HepG2 (cell line): ENCODE data around the gene SEBOX. TPM values are rescaled to one million over a fixed set of nuclear protein-coding genes. Genes with fewer than 3 reads are reported as not detected.
A peak's percentile ranks its signal among the peaks of the same experiment; 100 is the strongest.

Source experiments
- ATAC-seq: fragments of 200-7000 bp; cut with Tn5 transposase; 3 replicates; pipeline ENCODE4 v1.9.1; 2020; ENCODE audit warnings: mild to moderate bottlenecking, moderate library complexity
- BruUV-seq: library from RNA; stranded (reverse); fragments of 400-500 nt; replicated peaks from 2 replicates; lab custom pipeline; 2021; lab: Mats Ljungman, UMichigan
- CTCF ChIA-PET: fragments of 300-600 bp; formaldehyde crosslinking; extraction: SDS; loops from one replicate; lab custom pipeline; 2021; ENCODE audit warnings: low total read pairs, inconsistent platforms, low intra/inter-chr PET ratio; lab: Yijun Ruan, JAX
- POLR2A ChIA-PET: fragments of 350-600 bp; sonication (Branson Sonifier 250); formaldehyde crosslinking; loops from one replicate; lab custom pipeline; 2020; ENCODE audit warnings: antibody characterized with exemption, inconsistent platforms; lab: Yijun Ruan, JAX
- DNase-seq: peaks from one replicate; pipeline ENCODE4 v3.0.0-alpha.2; 2015; ENCODE audit warnings: low spot score
- FAIRE-seq: peaks from 3 replicates; lab custom pipeline; 2011; peaks lifted over from hg19 to GRCh38; lab: Jason Lieb, UNC
- H2AFZ ChIP-seq: one replicate; pipeline ENCODE4 v1.6.1; 2011; ENCODE audit warnings: low read length, inconsistent platforms
- H3K27ac ChIP-seq: fragments of 300-600 bp; 3 replicates; pipeline ENCODE4 v1.8.0; 2011; ENCODE audit warnings: mixed run types, mild to moderate bottlenecking, mixed read lengths, low read length, inconsistent platforms; ENCODE audit not compliant: insufficient read depth; ENCODE audit errors: extremely low read length
- H3K27me3 ChIP-seq, 2 experiments: fragments of 200-600 bp in 1 of 2; 2 replicates in 1 of 2; 3 replicates in 1 of 2; pipeline versions ENCODE4 v1.6.0 to v1.8.0; 2011; ENCODE audit warnings: low read length in 2 of 2, mild to moderate bottlenecking in 2 of 2, moderate library complexity in 2 of 2, inconsistent platforms in 1 of 2; ENCODE audit not compliant: insufficient read depth in 2 of 2, control insufficient read depth in 1 of 2
- H3K36me3 ChIP-seq, 2 experiments: fragments of 200-600 bp in 1 of 2; replicated peaks in 1 of 2; 2 replicates in 1 of 2; 3 replicates in 1 of 2; pipeline versions ENCODE4 v1.5.1 to v1.8.0; 2011; ENCODE audit warnings: low read length in 2 of 2, inconsistent platforms in 1 of 2; ENCODE audit not compliant: insufficient read depth in 2 of 2, control insufficient read depth in 1 of 2
- H3K4me1 ChIP-seq: 2 replicates; pipeline ENCODE4 v1.5.1; 2012; ENCODE audit warnings: low read length, inconsistent platforms; ENCODE audit not compliant: insufficient read depth
- H3K4me2 ChIP-seq: 2 replicates; pipeline ENCODE4 v1.6.0; 2011; ENCODE audit warnings: low read depth, low read length, inconsistent platforms
- H3K4me3 ChIP-seq, 3 experiments: fragments of 200-600 bp in 1 of 3; sonication (generic), shearing (Covaris generic) in 1 of 3; replicated peaks in 1 of 3; 2 replicates each; pipeline ENCODE4 v1.5.1; 2011 to 2016; ENCODE audit warnings: low read length in 3 of 3, inconsistent platforms in 2 of 3, low read depth in 2 of 3, mild to moderate bottlenecking in 2 of 3, control low read depth in 1 of 3, mixed read lengths in 1 of 3; ENCODE audit not compliant: insufficient read depth in 1 of 3
- H3K79me2 ChIP-seq: one replicate; pipeline ENCODE4 v1.6.1; 2011; ENCODE audit warnings: low read length, inconsistent platforms; ENCODE audit not compliant: insufficient read depth
- H3K9ac ChIP-seq: 2 replicates; pipeline ENCODE4 v1.6.0; 2011; ENCODE audit warnings: mild to moderate bottlenecking, low read depth, low read length, inconsistent platforms; ENCODE audit not compliant: insufficient read depth
- H3K9me3 ChIP-seq: 2 replicates; pipeline ENCODE4 v1.5.1; 2012; ENCODE audit warnings: mild to moderate bottlenecking, low read length
- H4K20me1 ChIP-seq: 2 replicates; pipeline ENCODE4 v1.6.0; 2011; ENCODE audit warnings: inconsistent platforms, mild to moderate bottlenecking, low read length, moderate library complexity; ENCODE audit not compliant: insufficient read depth
- DPF2 ChIP-seq: sonication (generic); formaldehyde crosslinking; IDR thresholded peaks from 2 replicates; pipeline ENCODE4 v1.4.0; 2020; ENCODE audit warnings: mild to moderate bottlenecking, low read depth, missing genetic modification reagents, borderline replicate concordance
- FOXJ3 ChIP-seq: sonication (generic); formaldehyde crosslinking; IDR thresholded peaks from 2 replicates; pipeline ENCODE4 v1.4.0; 2020; ENCODE audit warnings: missing genetic modification reagents, mild to moderate bottlenecking, borderline replicate concordance
- HNRNPK ChIP-seq: fragments of 200-400 bp; formaldehyde crosslinking; IDR thresholded peaks from 2 replicates; pipeline ENCODE4 v1.6.1; 2018; ENCODE audit warnings: low read length, low read depth, moderate library complexity, mild to moderate bottlenecking; ENCODE audit not compliant: poor library complexity, severe bottlenecking
- NBN ChIP-seq: fragments of 450-650 bp; conservative IDR thresholded peaks from 2 replicates; pipeline ENCODE4 v1.6.1; 2017
- PAF1 ChIP-seq: IDR thresholded peaks from 2 replicates; pipeline ENCODE4 v1.6.1; 2016; ENCODE audit warnings: missing genetic modification reagents, missing compliant biosample characterization
- PAWR ChIP-seq: sonication (generic); formaldehyde crosslinking; IDR thresholded peaks from 2 replicates; pipeline ENCODE4 v1.4.0; 2020; ENCODE audit warnings: missing genetic modification reagents, mild to moderate bottlenecking, borderline replicate concordance
- PHF20 ChIP-seq: sonication (generic); formaldehyde crosslinking; IDR thresholded peaks from 2 replicates; pipeline ENCODE4 v1.5.0; 2020; ENCODE audit warnings: mild to moderate bottlenecking, missing genetic modification reagents
- RFX3 ChIP-seq: IDR thresholded peaks from 2 replicates; pipeline ENCODE4 v1.6.1; 2016; ENCODE audit warnings: missing biosample characterization, missing genetic modification reagents
- ZNF337 ChIP-seq: sonication (generic); formaldehyde crosslinking; IDR thresholded peaks from 2 replicates; pipeline ENCODE4 v1.5.1; 2020; ENCODE audit warnings: missing genetic modification reagents, low read depth, mild to moderate bottlenecking, borderline replicate concordance
- ZNF350 ChIP-seq: sonication (generic); formaldehyde crosslinking; IDR thresholded peaks from 2 replicates; pipeline ENCODE4 v1.4.0; 2020; ENCODE audit warnings: mild to moderate bottlenecking, low read depth, missing genetic modification reagents, borderline replicate concordance
- WGBS: methylation state at CpG from one replicate; pipeline ENCODE4 v1.1.6; 2017; ENCODE audit warnings: low lambda C conversion rate; 5-methylcytosine and 5-hydroxymethylcytosine counted together
- in situ Hi-C: cut with HindIII; loops from 2 replicates; pipeline ENCODE4 v1.10.0; 2017; ENCODE audit warnings: low pct_unique_long_range_greater_than_20kb; ENCODE audit not compliant: extremely low pct_ligation_motif_present
- intact Hi-C: fragments of 100-400 bp; cut with micrococcal nuclease; formaldehyde crosslinking; loops from one replicate; pipeline ENCODE4 v1.10.0; 2022; ENCODE audit not compliant: unreplicated experiment
- polyA plus RNA-seq, 8 experiments: library from polyadenylated mRNA; depleted of rRNA in 3 of 8; stranded (reverse) in 7 of 8; unstranded in 1 of 8; fragments of >200 nt; fragmentation: Illumina TruSeq in 4 of 8; extraction: Trizol in 4 of 8; gene quantifications; 2 replicates each; pipeline versions ENCODE4 v1.2.1 to v1.2.3, GENCODE V29; 2011 to 2016; ENCODE audit warnings: low read depth in 4 of 8, missing spikeins in 1 of 8, mixed read lengths in 1 of 8; ENCODE audit not compliant: insufficient read depth in 1 of 8
- total RNA-seq, 5 experiments: library from RNA; depleted of rRNA; stranded (reverse); fragments of >200 nt; fragmentation: Illumina TruSeq; extraction: Trizol; gene quantifications; 2 replicates each; pipeline ENCODE4 v1.2.3, GENCODE V29; 2016; ENCODE audit warnings: low read depth in 1 of 5
- TF ChIP-seq, protein P1 (sequence below): sonication (generic); formaldehyde crosslinking; IDR thresholded peaks from 2 replicates; pipeline ENCODE4 v1.5.1; 2020; ENCODE audit warnings: mild to moderate bottlenecking, moderate library complexity, missing genetic modification reagents

SEBOX gene
- total and polyA plus RNA-seq, 2 of the 13 experiments (the other 11 are each of a cell fraction or from before 2014, with no cell fraction given): not detected

GRCh38 chr17:28394337-28395116, 29.5 kb upstream of the SEBOX start:
- ATAC-seq: no peak
- Histone ChIP-seq H3K4me1 (peaks cover 31% of the 10 kb centered on the region), H3K27ac (no peak overlapping the region), H2AFZ (no peak overlapping the region), H3K9me3 (no peaks in the 10 kb centered on the region), H3K36me3 (peaks cover 0 to 5% of the 10 kb centered on the region in 2 experiments; a peak in 3 of 5 replicates), H3K9ac (no peak overlapping the region), H3K4me3 (no peak overlapping the region)
- in situ Hi-C loops: no loop called here
- no peak for DNase-seq
- 76% methylated on average over 7 of the region's 7 CpGs for WGBS
- no peak for FAIRE-seq
- no TSS peak for BruUV-seq
- intact Hi-C loops: no loop called here
- CTCF ChIA-PET: no interaction called here
- no peak for TF ChIP-seq ZNF350 (CRISPR knock-in tag)
- peak; percentile 37 for TF ChIP-seq HNRNPK
- no peak for TF ChIP-seq DPF2
- TF ChIP-seq, all 625 proteins: peak for 1
- POLR2A ChIA-PET: interaction anchor here (1.2 to 4.8 kb wide), 4 partner anchors 11 to 26 kb away, joined by 3 to 33 read pairs (median 14); partner anchors contain the start of genes SLC46A1 and VTN
- Histone ChIP-seq H4K20me1 (no peaks in the 10 kb centered on the region), H3K79me2 (no peaks in the 10 kb centered on the region), H3K4me2 (no peak overlapping the region), H3K27me3 (no peaks in the 10 kb centered on the region)

GRCh38 chr17:28392491-28392890, 27.5 kb upstream of the SEBOX start:
- H3K4me3 ChIP-seq: no peak overlapping the region
- H3K36me3 ChIP-seq: no peaks in the 10 kb centered on the region
- in situ Hi-C loops: no loop called here
- H3K79me2 ChIP-seq: no peaks in the 10 kb centered on the region
- no peaks in the 10 kb centered on the region for H3K27me3 ChIP-seq
- CTCF ChIA-PET: no interaction called here
- BruUV-seq: no TSS peak
- TF ChIP-seq PAWR (CRISPR knock-in tag): no peak
- TF ChIP-seq RFX3 (CRISPR knock-in tag): no peak
- no peak for TF ChIP-seq PHF20 (CRISPR knock-in tag)
- TF ChIP-seq FOXJ3 (CRISPR knock-in tag): no peak
- TF ChIP-seq, protein P1, sequence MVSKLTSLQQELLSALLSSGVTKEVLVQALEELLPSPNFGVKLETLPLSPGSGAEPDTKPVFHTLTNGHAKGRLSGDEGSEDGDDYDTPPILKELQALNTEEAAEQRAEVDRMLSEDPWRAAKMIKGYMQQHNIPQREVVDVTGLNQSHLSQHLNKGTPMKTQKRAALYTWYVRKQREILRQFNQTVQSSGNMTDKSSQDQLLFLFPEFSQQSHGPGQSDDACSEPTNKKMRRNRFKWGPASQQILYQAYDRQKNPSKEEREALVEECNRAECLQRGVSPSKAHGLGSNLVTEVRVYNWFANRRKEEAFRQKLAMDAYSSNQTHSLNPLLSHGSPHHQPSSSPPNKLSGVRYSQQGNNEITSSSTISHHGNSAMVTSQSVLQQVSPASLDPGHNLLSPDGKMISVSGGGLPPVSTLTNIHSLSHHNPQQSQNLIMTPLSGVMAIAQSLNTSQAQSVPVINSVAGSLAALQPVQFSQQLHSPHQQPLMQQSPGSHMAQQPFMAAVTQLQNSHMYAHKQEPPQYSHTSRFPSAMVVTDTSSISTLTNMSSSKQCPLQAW: no peak
- no peak for TF ChIP-seq ZNF337
- TF ChIP-seq NBN: no peak
- no peak for TF ChIP-seq PAF1 (CRISPR knock-in tag)
- TF ChIP-seq, all 625 proteins: peak for 0
- Histone ChIP-seq H3K9ac (no peak overlapping the region), H2AFZ (no peak overlapping the region), H3K27ac (no peak overlapping the region), H3K4me1 (peaks cover 10% of the 10 kb centered on the region), H4K20me1 (no peaks in the 10 kb centered on the region), H3K4me2 (no peak overlapping the region), H3K9me3 (no peaks in the 10 kb centered on the region)
- POLR2A ChIA-PET: interaction anchor here (1.4 to 1.7 kb wide), 2 partner anchors 12 to 22 kb away, joined by 4 to 6 read pairs; partner anchors contain the start of gene VTN
- 94% methylated on average over 7 of the region's 10 CpGs for WGBS
- no peak for FAIRE-seq
- intact Hi-C loops: no loop called here
- ATAC-seq: no peak
- DNase-seq: no peak
